ENCODE results near the gene ZNF546.

ZNF546 gene

GRCh38 chr19:40055832-40056504 lies 59.1 kb downstream of the ZNF546 start, which contains the start of gene ZNF780B:
Gene ZNF780B (minus strand): TSS chr19:40056231. CDS start chr19:40050332, 5,899 bp downstream.
- ATAC-seq: peak; percentile 93 to 94

DNA sequence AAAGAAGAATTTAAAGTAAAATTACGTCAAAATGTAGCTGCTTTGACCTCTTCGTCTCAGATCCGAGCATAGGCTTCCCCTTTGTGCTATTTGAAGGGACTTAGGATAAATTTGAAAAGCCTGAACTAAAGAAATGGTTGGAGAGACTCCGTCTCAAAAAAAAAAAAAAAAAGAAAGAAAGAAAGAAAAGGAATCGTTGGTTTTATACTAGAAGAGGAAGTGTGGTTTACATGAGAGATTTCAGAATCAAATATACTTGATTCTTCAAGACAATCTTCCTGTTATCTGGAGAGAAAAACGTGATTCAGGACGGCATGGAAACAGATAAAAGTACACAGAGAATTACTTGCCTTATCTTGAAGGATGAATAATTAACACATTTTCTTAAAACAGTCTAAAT lies 59.6 kb downstream of the ZNF546 start:
- no peak for ATAC-seq

DNA sequence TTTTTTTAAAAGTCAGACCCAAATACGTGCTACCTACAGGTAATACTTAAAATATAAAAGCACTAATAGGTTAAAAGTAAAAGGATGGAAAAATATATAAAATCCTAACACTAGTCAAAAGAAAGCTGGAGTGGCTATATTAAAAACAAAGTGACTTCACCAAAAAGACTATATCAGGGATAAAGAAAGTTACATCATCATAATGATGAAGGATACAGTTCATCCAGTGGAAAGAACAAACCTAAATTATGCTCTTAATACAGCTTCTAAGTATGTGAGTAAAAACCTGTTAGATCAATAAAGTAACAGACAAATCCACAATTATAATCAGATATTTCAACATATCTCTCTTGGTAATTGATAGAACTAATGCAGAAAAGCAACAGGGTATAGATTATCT lies 60.3 kb downstream of the ZNF546 start:
- no peak for ATAC-seq

DNA sequence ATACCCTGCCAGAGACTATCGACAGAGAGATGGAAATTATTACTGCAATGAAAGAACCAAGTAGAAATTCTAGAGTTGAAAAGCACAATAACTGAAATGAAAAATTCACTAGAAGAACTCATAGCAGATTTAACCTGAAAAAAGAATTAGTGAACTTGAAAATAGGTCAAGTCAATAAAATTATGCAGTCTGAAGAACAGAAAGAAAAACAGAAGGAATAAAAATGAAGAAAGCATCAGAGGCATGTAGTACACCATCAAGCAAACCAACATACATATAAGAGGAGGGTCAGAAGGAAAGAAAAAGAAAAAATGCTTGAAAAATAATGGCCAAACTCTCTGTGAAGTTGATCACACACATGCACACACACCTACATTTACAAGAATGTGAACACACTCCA lies 62.8 kb downstream of the ZNF546 start:
- ATAC-seq: no peak

DNA sequence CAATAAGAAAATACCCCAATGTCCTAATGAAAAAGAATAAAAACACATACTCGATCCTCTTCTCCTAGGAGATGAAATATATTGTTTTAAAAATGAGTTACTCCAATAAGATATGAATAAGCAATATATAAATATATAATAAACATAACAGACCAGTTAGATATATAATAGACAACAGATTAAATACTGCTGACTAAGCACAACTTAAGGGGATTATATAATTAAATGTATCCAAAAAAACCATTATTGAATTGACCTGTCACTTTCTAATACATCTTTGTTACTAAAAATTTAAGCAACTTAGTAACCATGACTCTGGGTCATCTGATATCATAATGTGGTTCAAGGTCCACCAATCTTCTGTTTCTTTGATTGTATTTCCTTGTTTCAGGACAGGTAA lies 73.2 kb downstream of the ZNF546 start:
- ATAC-seq: no peak

Data from activated CD4-positive, CD25-positive, alpha-beta regulatory T cell treated with anti-CD3 and anti-CD28 coated beads, Interleukin-2, amount 50 U/mL, for 24 hours (primary cell).